CD4-positive, alpha-beta T cell (primary cell): ENCODE results near the gene EVI5. TPM values are rescaled to one million over a fixed set of nuclear protein-coding genes. Genes with fewer than 3 reads are reported as not detected.

Source experiments
- ATAC-seq: fragments of 200-7000 bp; cut with Tn5 transposase; one replicate; pipeline ENCODE4 v1.10.0; 2022; ENCODE audit warnings: mild to moderate bottlenecking; ENCODE audit not compliant: poor library complexity
- CTCF ChIA-PET: fragments of 350-600 bp; sonication (Branson Sonifier 250); formaldehyde crosslinking; loops from one replicate; lab custom pipeline; 2021; ENCODE audit warnings: antibody characterized with exemption, inconsistent platforms; lab: Charles Lee
- POLR2A ChIA-PET: fragments of 350-600 bp; sonication (Branson Sonifier 250); formaldehyde crosslinking; loops from one replicate; lab custom pipeline; 2021; ENCODE audit warnings: antibody characterized with exemption, inconsistent platforms; lab: Charles Lee
- DNase-seq, 14 experiments: peaks; one replicate each; pipeline ENCODE4 v3.0.0-alpha.2; 2013 to 2020; ENCODE audit warnings: mixed read lengths in 2 of 14
- H3K27ac ChIP-seq, 2 donors: one replicate each; pipeline versions ENCODE4 v1.5.1 to v1.7.0; 2013; ENCODE audit warnings: low read length in 2 of 2, low read depth in 1 of 2, mild to moderate bottlenecking in 1 of 2
- H3K27me3 ChIP-seq, 2 experiments: 1 replicate in 1 of 2; 2 replicates in 1 of 2; pipeline versions ENCODE4 v1.6.1 to v1.7.0; 2013; ENCODE audit warnings: low read length in 2 of 2, control low read depth in 1 of 2, mild to moderate bottlenecking in 1 of 2, moderate library complexity in 1 of 2; ENCODE audit not compliant: insufficient read depth in 2 of 2, control insufficient read depth in 1 of 2
- H3K36me3 ChIP-seq: one replicate; pipeline ENCODE4 v1.6.1; 2013; ENCODE audit warnings: low read length, control low read depth; ENCODE audit not compliant: insufficient read depth
- H3K4me1 ChIP-seq: one replicate; pipeline ENCODE4 v1.6.1; 2013; ENCODE audit warnings: low read length, control low read depth; ENCODE audit not compliant: insufficient read depth
- H3K4me3 ChIP-seq: one replicate; pipeline ENCODE4 v1.5.1; 2013; ENCODE audit warnings: mild to moderate bottlenecking, low read length, moderate library complexity
- H3K9me3 ChIP-seq, 2 experiments: 1 replicate in 1 of 2; 2 replicates in 1 of 2; pipeline versions ENCODE4 v1.6.1 to v1.7.0; 2013; ENCODE audit warnings: low read length in 2 of 2, mild to moderate bottlenecking in 2 of 2, control low read depth in 1 of 2, moderate library complexity in 1 of 2; ENCODE audit not compliant: control insufficient read depth in 1 of 2, insufficient read depth in 1 of 2
- H3K27ac Mint-ChIP-seq: one replicate; pipeline ENCODE4 v1.8.0; 2020; ENCODE audit warnings: mixed read lengths
- H3K27me3 Mint-ChIP-seq: one replicate; pipeline ENCODE4 v1.8.0; 2021; ENCODE audit warnings: mixed read lengths
- H3K36me3 Mint-ChIP-seq: one replicate; pipeline ENCODE4 v1.8.0; 2021; ENCODE audit warnings: low read depth, mixed read lengths
- H3K4me1 Mint-ChIP-seq: one replicate; pipeline ENCODE4 v1.8.0; 2021; ENCODE audit warnings: low read depth, mixed read lengths
- H3K4me3 Mint-ChIP-seq: one replicate; pipeline ENCODE4 v1.8.0; 2020; ENCODE audit warnings: mild to moderate bottlenecking, mixed read lengths
- H3K9me3 Mint-ChIP-seq: one replicate; pipeline ENCODE4 v1.8.0; 2020; ENCODE audit warnings: mixed read lengths
- intact Hi-C, 2 experiments: fragments of 100-400 bp; cut with DNase I in 1 of 2; cut with micrococcal nuclease in 1 of 2; formaldehyde crosslinking; loops; one replicate each; pipeline versions ENCODE4 v1.15.1 to v1.9.0; 2023 to 2025; cut with DNase I, micrococcal nuclease
- total RNA-seq, 174 experiments: library from RNA in 2 of 174; stranded (reverse) in 2 of 174; gene quantifications; one replicate each; pipeline ENCODE4 v1.2.3 and lab custom pipeline; 2021 to 2026
- TF ChIP-seq, protein P1 (sequence below): fragments of 200-600 bp; IDR thresholded peaks from one replicate; pipeline ENCODE4 v1.8.0; 2022; ENCODE audit warnings: antibody characterized with exemption, mild to moderate bottlenecking

EVI5 gene
- total RNA-seq, 2 experiments from 2014 or later: 1.8 to 2.0 TPM

DNA sequence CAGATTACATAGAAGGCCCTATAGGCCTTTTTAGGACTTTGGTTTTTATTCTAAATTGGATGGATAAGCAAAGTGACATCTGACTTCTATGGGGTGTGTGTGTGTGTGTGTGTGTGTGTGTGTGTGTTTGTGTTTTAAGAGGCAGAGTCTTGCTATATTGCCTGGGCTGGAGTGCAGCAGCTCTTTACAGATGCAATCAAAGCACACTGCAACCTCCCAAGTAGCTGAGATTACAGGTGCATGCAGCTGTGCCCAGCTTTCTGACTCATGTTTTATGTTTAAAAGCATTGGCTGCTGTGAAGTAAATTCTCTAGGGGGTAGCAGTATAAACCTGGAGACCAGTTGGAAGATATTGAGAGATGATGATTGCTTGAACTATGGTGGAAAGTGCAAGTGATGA, 12.4 kb upstream of the EVI5 start:
- Mint-ChIP-seq H3K4me1 (no peaks in the 10 kb centered on the region), H3K4me3 (no peak overlapping the region), H3K36me3 (no peaks in the 10 kb centered on the region), H3K27me3 (peaks cover 24% of the 10 kb centered on the region), H3K27ac (no peak overlapping the region), H3K9me3 (no peaks in the 10 kb centered on the region)
- TF ChIP-seq, protein P1, sequence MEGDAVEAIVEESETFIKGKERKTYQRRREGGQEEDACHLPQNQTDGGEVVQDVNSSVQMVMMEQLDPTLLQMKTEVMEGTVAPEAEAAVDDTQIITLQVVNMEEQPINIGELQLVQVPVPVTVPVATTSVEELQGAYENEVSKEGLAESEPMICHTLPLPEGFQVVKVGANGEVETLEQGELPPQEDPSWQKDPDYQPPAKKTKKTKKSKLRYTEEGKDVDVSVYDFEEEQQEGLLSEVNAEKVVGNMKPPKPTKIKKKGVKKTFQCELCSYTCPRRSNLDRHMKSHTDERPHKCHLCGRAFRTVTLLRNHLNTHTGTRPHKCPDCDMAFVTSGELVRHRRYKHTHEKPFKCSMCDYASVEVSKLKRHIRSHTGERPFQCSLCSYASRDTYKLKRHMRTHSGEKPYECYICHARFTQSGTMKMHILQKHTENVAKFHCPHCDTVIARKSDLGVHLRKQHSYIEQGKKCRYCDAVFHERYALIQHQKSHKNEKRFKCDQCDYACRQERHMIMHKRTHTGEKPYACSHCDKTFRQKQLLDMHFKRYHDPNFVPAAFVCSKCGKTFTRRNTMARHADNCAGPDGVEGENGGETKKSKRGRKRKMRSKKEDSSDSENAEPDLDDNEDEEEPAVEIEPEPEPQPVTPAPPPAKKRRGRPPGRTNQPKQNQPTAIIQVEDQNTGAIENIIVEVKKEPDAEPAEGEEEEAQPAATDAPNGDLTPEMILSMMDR: no peak
- CTCF ChIA-PET: no interaction called here
- POLR2A ChIA-PET: no interaction called here
- no peak for ATAC-seq
- H3K36me3 ChIP-seq: no peaks in the 10 kb centered on the region
- H3K27me3 ChIP-seq: peaks cover 4 to 8% of the 10 kb centered on the region in 2 experiments
- no peak overlapping the region for H3K27ac ChIP-seq
- intact Hi-C loops: no loop called here
- no peak overlapping the region for H3K4me3 ChIP-seq
- H3K4me1 ChIP-seq: no peaks in the 10 kb centered on the region
- no peak for DNase-seq
- no peaks in the 10 kb centered on the region for H3K9me3 ChIP-seq

DNA sequence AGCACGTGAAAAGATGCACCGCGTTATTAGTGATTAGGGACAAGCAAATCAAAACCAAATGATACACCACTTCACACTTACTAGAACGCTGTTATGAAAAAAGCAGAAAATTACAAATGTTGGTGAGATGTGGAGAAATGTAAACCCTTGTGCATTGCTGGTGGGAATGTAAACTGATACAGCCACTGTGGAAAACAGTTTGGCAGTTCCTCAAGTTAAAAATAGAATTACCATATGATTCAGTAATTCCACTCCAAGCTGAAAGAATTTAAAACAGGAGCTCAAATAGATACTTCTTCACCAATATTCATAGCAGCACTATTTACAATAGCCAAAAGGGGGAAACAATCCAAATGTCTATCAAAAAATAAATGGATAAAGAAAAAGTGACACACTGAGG, 10.3 kb upstream of the EVI5 start:
- Histone ChIP-seq H3K27me3 (peaks cover 4 to 8% of the 10 kb centered on the region in 2 experiments), H3K36me3 (no peaks in the 10 kb centered on the region), H3K9me3 (no peaks in the 10 kb centered on the region), H3K4me3 (no peak overlapping the region), H3K27ac (no peak overlapping the region), H3K4me1 (no peaks in the 10 kb centered on the region)
- Mint-ChIP-seq H3K9me3 (no peaks in the 10 kb centered on the region), H3K4me3 (no peak overlapping the region), H3K36me3 (no peaks in the 10 kb centered on the region), H3K27me3 (peaks cover 35% of the 10 kb centered on the region), H3K4me1 (no peaks in the 10 kb centered on the region), H3K27ac (no peak overlapping the region)
- DNase-seq (no peak), ATAC-seq (no peak)
- CTCF ChIA-PET: no interaction called here
- TF ChIP-seq, protein P1: no peak
- intact Hi-C loops: no loop called here
- POLR2A ChIA-PET: interaction anchor here (1.6 kb wide), 1 partner anchor 10 kb away, joined by 4 read pairs; the partner anchor contains the start of gene EVI5

DNA sequence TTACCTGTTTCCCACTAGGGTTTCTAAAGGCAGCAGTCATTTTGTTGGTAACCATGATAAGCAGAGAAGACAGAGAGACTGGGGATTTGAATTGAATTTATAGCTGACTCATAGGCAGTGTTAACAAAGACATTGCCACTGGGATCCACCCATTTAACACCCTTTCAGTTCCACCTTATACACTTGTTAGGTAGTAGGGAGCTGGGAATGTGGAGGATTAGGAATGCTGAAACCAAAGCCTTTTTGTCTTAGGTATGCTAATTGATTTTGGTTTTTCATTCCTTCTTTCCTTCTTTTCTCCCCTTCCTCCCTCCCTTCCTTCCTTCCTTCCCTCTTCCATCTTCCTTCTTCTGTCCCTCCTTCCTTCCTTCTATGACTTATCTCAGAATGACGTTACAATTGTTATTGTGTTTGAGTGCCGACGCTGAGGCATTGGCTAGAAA, 7.5 kb upstream of the EVI5 start:
- H3K36me3 Mint-ChIP-seq: no peaks in the 10 kb centered on the region
- peaks cover 32% of the 10 kb centered on the region for H3K27me3 Mint-ChIP-seq
- H3K4me1 ChIP-seq: no peaks in the 10 kb centered on the region
- TF ChIP-seq, protein P1: no peak
- ChIA-PET CTCF (no interaction called here), POLR2A (no interaction called here)
- no peak overlapping the region for H3K4me3 ChIP-seq
- no peaks in the 10 kb centered on the region for H3K9me3 ChIP-seq
- H3K4me1 Mint-ChIP-seq: no peaks in the 10 kb centered on the region
- H3K9me3 Mint-ChIP-seq: no peaks in the 10 kb centered on the region
- DNase-seq (no peak), ATAC-seq (no peak)
- no peak overlapping the region for H3K4me3 Mint-ChIP-seq
- intact Hi-C loops: no loop called here
- H3K36me3 ChIP-seq: no peaks in the 10 kb centered on the region
- H3K27me3 ChIP-seq: peaks cover 4 to 8% of the 10 kb centered on the region in 2 experiments
- no peak overlapping the region for H3K27ac ChIP-seq
- H3K27ac Mint-ChIP-seq: no peak overlapping the region
